BLaER1 (cell line): ENCODE data around the gene FFAR2.
"Not testable (repeated sequence)": the region's sequence is repeated elsewhere in the genome, so short reads cannot be mapped to it uniquely, and the experiment has no call there.

Experiments used
- H3K27ac ChIP-seq: shearing (Covaris generic); formaldehyde crosslinking; 2 replicates; pipeline ENCODE4 v1.8.1; 2022
- H3K27me3 ChIP-seq: shearing (Covaris generic); formaldehyde crosslinking; 2 replicates; pipeline ENCODE4 v1.8.1; 2022
- H3K36me3 ChIP-seq: shearing (Covaris generic); formaldehyde crosslinking; 2 replicates; pipeline ENCODE4 v1.8.1; 2022
- H3K4me1 ChIP-seq: shearing (Covaris generic); formaldehyde crosslinking; 2 replicates; pipeline ENCODE4 v1.8.1; 2022
- H3K4me2 ChIP-seq: shearing (Covaris generic); formaldehyde crosslinking; 2 replicates; pipeline ENCODE4 v1.8.1; 2022
- H3K4me3 ChIP-seq: shearing (Covaris generic); formaldehyde crosslinking; 2 replicates; pipeline ENCODE4 v1.8.1; 2022
- H3K9ac ChIP-seq: shearing (Covaris generic); formaldehyde crosslinking; 2 replicates; pipeline ENCODE4 v1.8.1; 2022
- H3K9me3 ChIP-seq: shearing (Covaris generic); formaldehyde crosslinking; 2 replicates; pipeline ENCODE4 v1.8.1; 2022
- H4K20me1 ChIP-seq: shearing (Covaris generic); formaldehyde crosslinking; 2 replicates; pipeline ENCODE4 v1.8.1; 2022
- Cebpa-rat ChIP-seq: shearing (Covaris generic); IDR thresholded peaks from 2 replicates; pipeline ENCODE4 v1.8.1; 2022

Gene FFAR2

GRCh38 chr19:35447606-35448469, at the start of gene FFAR2:
TSS of gene FFAR2 (plus strand) at chr19:35448257. CDS start at chr19:35449715, 1,458 bp downstream.
- Histone ChIP-seq H3K9me3 (no peaks in the 10 kb centered on the region), H3K27ac (no peak within 1 kb of the TSS), H3K36me3 (no peaks in the 10 kb centered on the region), H3K4me2 (peak within 1 kb of the TSS; percentile 65), H3K4me3 (no peak within 1 kb of the TSS), H3K9ac (no peak within 1 kb of the TSS), H3K27me3 (no peaks in the 10 kb centered on the region), H3K4me1 (peaks cover 54% of the 10 kb centered on the region), H4K20me1 (no peaks in the 10 kb centered on the region)
- no peak for TF ChIP-seq Cebpa-rat

- no peak for TF ChIP-seq Cebpa-rat
Observed at GRCh38 chr19:35398570-35398969, 49.5 kb upstream of the FFAR2 start.

GRCh38 chr19:35399231-35399630, 48.8 kb upstream of the FFAR2 start:
- Histone ChIP-seq H3K36me3 (no peaks in the 10 kb centered on the region), H3K4me2 (peak overlapping the region; percentile 32; the same call in 1 of the 2 replicates), H3K9ac (no peak overlapping the region), H3K27ac (no peak overlapping the region), H3K4me1 (peaks cover 35% of the 10 kb centered on the region), H3K9me3 (no peaks in the 10 kb centered on the region), H3K27me3 (no peaks in the 10 kb centered on the region), H4K20me1 (no peaks in the 10 kb centered on the region), H3K4me3 (no peak overlapping the region)
- no peak for TF ChIP-seq Cebpa-rat

More at GRCh38 chr19:35398570-35398969, 49.5 kb upstream of the FFAR2 start:
- no peaks in the 10 kb centered on the region for H3K36me3 ChIP-seq
- no peak overlapping the region for H3K4me3 ChIP-seq
- no peak overlapping the region for H3K27ac ChIP-seq
- H3K4me1 ChIP-seq = peaks cover 39% of the 10 kb centered on the region
- no peaks in the 10 kb centered on the region for H4K20me1 ChIP-seq
- no peak overlapping the region for H3K9ac ChIP-seq
- no peaks in the 10 kb centered on the region for H3K9me3 ChIP-seq
- H3K27me3 ChIP-seq = no peaks in the 10 kb centered on the region
- H3K4me2 ChIP-seq = no peak overlapping the region

GRCh38 chr19:35399948-35400772, 47.9 kb upstream of the FFAR2 start:
- H3K27ac ChIP-seq = no peak overlapping the region
- no peaks in the 10 kb centered on the region for H4K20me1 ChIP-seq
- TF ChIP-seq Cebpa-rat = no peak

GRCh38 chr19:35400773-35401100, 47.3 kb upstream of the FFAR2 start:
- Histone ChIP-seq H3K27me3 (no peaks in the 10 kb centered on the region), H3K4me2 (no peak overlapping the region), H3K4me3 (no peak overlapping the region), H3K9ac (no peak overlapping the region), H3K9me3 (no peaks in the 10 kb centered on the region), H4K20me1 (no peaks in the 10 kb centered on the region), H3K4me1 (peaks cover 35% of the 10 kb centered on the region), H3K36me3 (no peaks in the 10 kb centered on the region), H3K27ac (no peak overlapping the region)
- no peak for TF ChIP-seq Cebpa-rat

More at GRCh38 chr19:35399948-35400772, 47.9 kb upstream of the FFAR2 start:
- peaks cover 35% of the 10 kb centered on the region for H3K4me1 ChIP-seq
- H3K9ac ChIP-seq = no peak overlapping the region
- H3K36me3 ChIP-seq = no peaks in the 10 kb centered on the region
- no peaks in the 10 kb centered on the region for H3K9me3 ChIP-seq
- no peaks in the 10 kb centered on the region for H3K27me3 ChIP-seq
- H3K4me3 ChIP-seq = no peak overlapping the region
- peak overlapping the region; percentile 32; the same call in 1 of the 2 replicates for H3K4me2 ChIP-seq

- H3K27ac ChIP-seq, H3K9me3 ChIP-seq, H3K4me3 ChIP-seq, H3K27me3 ChIP-seq, H3K36me3 ChIP-seq, H4K20me1 ChIP-seq, H3K9ac ChIP-seq: not testable (repeated sequence)
- H3K4me1 ChIP-seq = peaks cover 35% of the 10 kb centered on the region
- peak overlapping the region; percentile 26 for H3K4me2 ChIP-seq
Observed at GRCh38 chr19:35401416-35401815, 46.6 kb upstream of the FFAR2 start.

- no peaks in the 10 kb centered on the region for H3K9me3 ChIP-seq
- no peaks in the 10 kb centered on the region for H3K36me3 ChIP-seq
- H3K4me3 ChIP-seq = no peak overlapping the region
- H3K27ac ChIP-seq = no peak overlapping the region
- H3K4me2 ChIP-seq = no peak overlapping the region
- no peak overlapping the region for H3K9ac ChIP-seq
- peaks cover 35% of the 10 kb centered on the region for H3K4me1 ChIP-seq
- H3K27me3 ChIP-seq = no peaks in the 10 kb centered on the region
- no peak for TF ChIP-seq Cebpa-rat
- no peaks in the 10 kb centered on the region for H4K20me1 ChIP-seq
Observed at GRCh38 chr19:35403116-35403760, 44.8 kb upstream of the FFAR2 start.

- Histone ChIP-seq H3K9me3 (no peaks in the 10 kb centered on the region), H3K27me3 (no peaks in the 10 kb centered on the region), H3K27ac (no peak overlapping the region), H3K36me3 (no peaks in the 10 kb centered on the region), H3K4me1 (peaks cover 21% of the 10 kb centered on the region), H3K4me2 (no peak overlapping the region), H3K9ac (no peak overlapping the region), H3K4me3 (no peak overlapping the region), H4K20me1 (no peaks in the 10 kb centered on the region)
- TF ChIP-seq Cebpa-rat = no peak
Observed at GRCh38 chr19:35404879-35405622, 43.0 kb upstream of the FFAR2 start.

GRCh38 chr19:35407619-35408018, 40.4 kb upstream of the FFAR2 start:
- Histone ChIP-seq H3K4me2 (no peak overlapping the region), H3K9ac (no peak overlapping the region), H3K27me3 (no peaks in the 10 kb centered on the region), H3K4me1 (peaks cover 4% of the 10 kb centered on the region), H3K27ac (no peak overlapping the region), H3K36me3 (no peaks in the 10 kb centered on the region), H3K9me3 (no peaks in the 10 kb centered on the region), H3K4me3 (no peak overlapping the region), H4K20me1 (no peaks in the 10 kb centered on the region)
- no peak for TF ChIP-seq Cebpa-rat
